HG02759 (cell line): ENCODE measurements around the gene PNPLA8.
"Not testable (repeated sequence)": the region's sequence is repeated elsewhere in the genome, so short reads cannot be mapped to it uniquely, and the experiment has no call there.

Experiments used
- ATAC-seq: cut with Tn5 transposase; IDR thresholded peaks from one replicate; pipeline ENCODE4 v1.9.1; 2021; ENCODE audit warnings: mild to moderate bottlenecking, moderate library complexity; ENCODE audit not compliant: unreplicated experiment

The PNPLA8 gene

GRCh38 chr7:108535257-108535656 is 9.3 kb upstream of the PNPLA8 start:
- ATAC-seq: no peak

GRCh38 chr7:108533712-108534111 is 7.8 kb upstream of the PNPLA8 start:
- ATAC-seq: no peak

GRCh38 chr7:108529341-108529740 is 3.4 kb upstream of the PNPLA8 start:
- ATAC-seq: no peak

- no peak for ATAC-seq
These were observed 2.3 kb upstream of the PNPLA8 start for GRCh38 chr7:108528183-108528712.

GRCh38 chr7:108526768-108527017 is 758 bp upstream of the PNPLA8 start:
- ATAC-seq: no peak

GRCh38 chr7:108525327-108525984 is 479 bp downstream of the PNPLA8 start:
- peak; percentile 51 for ATAC-seq

GRCh38 chr7:108522780-108523179 is 3.2 kb downstream of the PNPLA8 start:
- no peak for ATAC-seq

GRCh38 chr7:108517951-108518350 is 8.0 kb downstream of the PNPLA8 start:
- ATAC-seq: no peak

- no peak for ATAC-seq
These were observed 10.3 kb downstream of the PNPLA8 start for GRCh38 chr7:108515630-108516029.

GRCh38 chr7:108515013-108515412 is 10.9 kb downstream of the PNPLA8 start:
- no peak for ATAC-seq

GRCh38 chr7:108511939-108512338 is 14.0 kb downstream of the PNPLA8 start:
- ATAC-seq: peak; percentile 54

- not testable (repeated sequence) for ATAC-seq
These were observed 21.4 kb downstream of the PNPLA8 start for GRCh38 chr7:108504576-108504975.

- peak; percentile 96 for ATAC-seq
These were observed 22.6 kb downstream of the PNPLA8 start for GRCh38 chr7:108503112-108504026.

- ATAC-seq: no peak
These were observed 26.4 kb downstream of the PNPLA8 start for GRCh38 chr7:108499566-108499965.

GRCh38 chr7:108498481-108498880 is 27.5 kb downstream of the PNPLA8 start:
- no peak for ATAC-seq

- peak; percentile 62 for ATAC-seq
These were observed 28.7 kb downstream of the PNPLA8 start for GRCh38 chr7:108497082-108497725.

- no peak for ATAC-seq
These were observed 33.2 kb downstream of the PNPLA8 start for GRCh38 chr7:108492742-108493141.

GRCh38 chr7:108488768-108489538 is 37.0 kb downstream of the PNPLA8 start:
- ATAC-seq: no peak

- no peak for ATAC-seq
These were observed 38.3 kb downstream of the PNPLA8 start for GRCh38 chr7:108487646-108488045.

- no peak for ATAC-seq
These were observed 39.5 kb downstream of the PNPLA8 start for GRCh38 chr7:108486291-108486966.
